PC-9 (cell line): Measurements from ENCODE around the gene CALY.

ENCODE experiments used
- EZH2 ChIP-seq: fragments of 200-600 bp; sonication (generic); IDR thresholded peaks from 2 replicates; pipeline ENCODE4 v1.8.0; 2017; ENCODE audit warnings: antibody characterized with exemption, low read depth
- TF ChIP-seq, protein P1 (sequence below): fragments of 200-600 bp; sonication (generic); conservative IDR thresholded peaks from 2 replicates; pipeline ENCODE4 v1.6.1; 2017; ENCODE audit warnings: mixed run types, antibody characterized with exemption, mild to moderate bottlenecking, moderate library complexity

GRCh38 chr10:133359972-133360610, 23.4 kb upstream of the CALY start:
- TF ChIP-seq, protein P1, sequence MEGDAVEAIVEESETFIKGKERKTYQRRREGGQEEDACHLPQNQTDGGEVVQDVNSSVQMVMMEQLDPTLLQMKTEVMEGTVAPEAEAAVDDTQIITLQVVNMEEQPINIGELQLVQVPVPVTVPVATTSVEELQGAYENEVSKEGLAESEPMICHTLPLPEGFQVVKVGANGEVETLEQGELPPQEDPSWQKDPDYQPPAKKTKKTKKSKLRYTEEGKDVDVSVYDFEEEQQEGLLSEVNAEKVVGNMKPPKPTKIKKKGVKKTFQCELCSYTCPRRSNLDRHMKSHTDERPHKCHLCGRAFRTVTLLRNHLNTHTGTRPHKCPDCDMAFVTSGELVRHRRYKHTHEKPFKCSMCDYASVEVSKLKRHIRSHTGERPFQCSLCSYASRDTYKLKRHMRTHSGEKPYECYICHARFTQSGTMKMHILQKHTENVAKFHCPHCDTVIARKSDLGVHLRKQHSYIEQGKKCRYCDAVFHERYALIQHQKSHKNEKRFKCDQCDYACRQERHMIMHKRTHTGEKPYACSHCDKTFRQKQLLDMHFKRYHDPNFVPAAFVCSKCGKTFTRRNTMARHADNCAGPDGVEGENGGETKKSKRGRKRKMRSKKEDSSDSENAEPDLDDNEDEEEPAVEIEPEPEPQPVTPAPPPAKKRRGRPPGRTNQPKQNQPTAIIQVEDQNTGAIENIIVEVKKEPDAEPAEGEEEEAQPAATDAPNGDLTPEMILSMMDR: no peak
- TF ChIP-seq EZH2: no peak
